WTC11 (cell line): ENCODE measurements around the gene P2RX2.

Experiments
- CTCF ChIP-seq: fragments of 200-600 bp; IDR thresholded peaks from 2 replicates; pipeline ENCODE4 v1.8.0; 2022; ENCODE audit warnings: antibody characterized with exemption
- JUN ChIP-seq: sonication (generic); formaldehyde crosslinking; IDR thresholded peaks from 2 replicates; pipeline ENCODE4 v1.8.0; 2023; ENCODE audit warnings: mild to moderate bottlenecking, missing genetic modification reagents
- MAX ChIP-seq: sonication (generic); formaldehyde crosslinking; IDR thresholded peaks from 2 replicates; pipeline ENCODE4 v1.8.0; 2022; ENCODE audit warnings: mild to moderate bottlenecking, missing genetic modification reagents
- MLX ChIP-seq: sonication (generic); formaldehyde crosslinking; IDR thresholded peaks from 2 replicates; pipeline ENCODE4 v1.8.1; 2023; ENCODE audit warnings: mild to moderate bottlenecking, missing genetic modification reagents, moderate library complexity
- STAT6 ChIP-seq: sonication (generic); formaldehyde crosslinking; conservative IDR thresholded peaks from 2 replicates; pipeline ENCODE4 v1.8.1; 2023; ENCODE audit warnings: mild to moderate bottlenecking, low read depth, missing genetic modification reagents, moderate library complexity
- TEAD1 ChIP-seq: sonication (generic); formaldehyde crosslinking; IDR thresholded peaks from 2 replicates; pipeline ENCODE4 v1.8.0; 2022; ENCODE audit warnings: mild to moderate bottlenecking, missing genetic modification reagents
- TEAD4 ChIP-seq: sonication (generic); formaldehyde crosslinking; IDR thresholded peaks from 2 replicates; pipeline ENCODE4 v1.8.0; 2022; ENCODE audit warnings: mild to moderate bottlenecking, missing genetic modification reagents
- USF2 ChIP-seq: sonication (generic); formaldehyde crosslinking; IDR thresholded peaks from 2 replicates; pipeline ENCODE4 v1.8.1; 2023; ENCODE audit warnings: mild to moderate bottlenecking, missing genetic modification reagents, moderate library complexity
- ZBTB21 ChIP-seq: sonication (generic); formaldehyde crosslinking; IDR thresholded peaks from 2 replicates; pipeline ENCODE4 v1.8.1; 2023; ENCODE audit warnings: mild to moderate bottlenecking, missing genetic modification reagents, borderline replicate concordance
- ZNF232 ChIP-seq: sonication (generic); formaldehyde crosslinking; IDR thresholded peaks from 2 replicates; pipeline ENCODE4 v1.8.0; 2022; ENCODE audit warnings: mild to moderate bottlenecking, missing genetic modification reagents

GRCh38 chr12:132587781-132588180 lies 30.8 kb upstream of the P2RX2 start:
- TF ChIP-seq CTCF: no peak
- TF ChIP-seq MAX (CRISPR knock-in tag): no peak
- TF ChIP-seq ZBTB21 (CRISPR knock-in tag): no peak
- no peak for TF ChIP-seq USF2
- TF ChIP-seq TEAD4 (CRISPR knock-in tag): no peak
- no peak for TF ChIP-seq STAT6
- TF ChIP-seq JUN (CRISPR knock-in tag): no peak
- no peak for TF ChIP-seq TEAD1 (CRISPR knock-in tag)
- TF ChIP-seq MLX: no peak
- no peak for TF ChIP-seq ZNF232 (CRISPR knock-in tag)
